Pancreas (tissue), 10 donors: Measurements from ENCODE around the gene ZNF770. TPM values are rescaled to one million over a fixed set of nuclear protein-coding genes. Genes with fewer than 3 reads are reported as not detected.

Experiments
- ATAC-seq, 4 donors: fragments of 200-7000 bp; cut with Tn5 transposase; one replicate each; pipeline versions ENCODE4 v1.8.0 to v1.9.1; 2020; ENCODE audit warnings: mild to moderate bottlenecking in 4 of 4, moderate library complexity in 4 of 4
- DNase-seq, 6 donors: peaks; one replicate each; pipeline ENCODE4 v3.0.0-alpha.2; 2020
- FAIRE-seq: peaks from 2 replicates; lab custom pipeline; 2012; peaks lifted over from hg19 to GRCh38; lab: Jason Lieb, UNC
- H3K27ac ChIP-seq, 4 donors: fragments of 200-600 bp; sonication (generic); 1 replicate in 3 of 4; 2 replicates in 1 of 4; pipeline versions ENCODE4 v1.5.0 to v1.8.0; 2020
- H3K27me3 ChIP-seq, 4 donors: fragments of 200-600 bp; one replicate each; pipeline ENCODE4 v1.8.0; 2021
- H3K36me3 ChIP-seq, 3 donors: fragments of 200-600 bp; sonication (generic) in 1 of 3; one replicate each; pipeline versions ENCODE4 v1.5.0 to v1.8.0; 2020 to 2021
- H3K4me1 ChIP-seq, 3 donors: fragments of 200-600 bp; one replicate each; pipeline ENCODE4 v1.8.0; 2021
- H3K4me3 ChIP-seq, 4 donors: fragments of 200-600 bp; sonication (generic) in 2 of 4; one replicate each; pipeline versions ENCODE4 v1.5.0 to v1.8.0; 2020 to 2021
- H3K9me3 ChIP-seq, 4 donors: fragments of 200-600 bp; one replicate each; pipeline ENCODE4 v1.8.0; 2021
- WGBS, 2 donors: extraction: QIAGEN DNeasy Blood & Tissue Kit; methylation state at CpG; one replicate each; pipeline ENCODE4 v1.1.7; 2013; 5-methylcytosine and 5-hydroxymethylcytosine counted together
- intact Hi-C, 3 donors: fragments of 100-400 bp; cut with DNase I; formaldehyde crosslinking; loops; one replicate each; pipeline versions ENCODE4 v1.11.1 to v1.14.2; 2022
- polyA plus RNA-seq, 2 donors: library from polyadenylated mRNA; stranded (reverse); fragments of 200-250 nt; gene quantifications; one replicate each; pipeline ENCODE4 v1.2.3, GENCODE V29; 2013
- total RNA-seq, 6 donors: library from RNA; stranded (reverse); fragmentation: NEBNext Ultra II Directional in 4 of 6; extraction: Animal tissue kit (Norgen Biotek cat#: 25700) in 4 of 6; gene quantifications; one replicate each; pipeline versions ENCODE4 v1.2.1 to v1.2.4, GENCODE V29; 2021 to 2023
- TF ChIP-seq, protein P1 (sequence below), 4 donors: fragments of 200-600 bp; sonication (generic) in 3 of 4; IDR thresholded peaks; one replicate each; pipeline versions ENCODE4 v1.5.0 to v1.8.0; 2021; ENCODE audit warnings: antibody characterized with exemption in 4 of 4
- donor health status: healthy with polysubstance abuse.
- donor health status: DM: no; HTN: no; CAD: no; lungs with moderate emphysema.
- donor health status: DM: no; HTN: no; CAD: no.
- donor health status: control.
- donor health status: control.
- donor health status: Bipolar disorder and iron deficiency.
- donor health status: DM: yes; HTN: yes; CAD: no.
- donor health status: DM: no; HTN: no; CAD: no.
- donor health status: DM: no; HTN: no; CAD: no.
- donor health status: DM: yes; HTN: yes; CAD: no.

The ZNF770 gene
- total and polyA plus RNA-seq, 8 donors = 4.8 to 22.6 (median 14.2) TPM

DNA sequence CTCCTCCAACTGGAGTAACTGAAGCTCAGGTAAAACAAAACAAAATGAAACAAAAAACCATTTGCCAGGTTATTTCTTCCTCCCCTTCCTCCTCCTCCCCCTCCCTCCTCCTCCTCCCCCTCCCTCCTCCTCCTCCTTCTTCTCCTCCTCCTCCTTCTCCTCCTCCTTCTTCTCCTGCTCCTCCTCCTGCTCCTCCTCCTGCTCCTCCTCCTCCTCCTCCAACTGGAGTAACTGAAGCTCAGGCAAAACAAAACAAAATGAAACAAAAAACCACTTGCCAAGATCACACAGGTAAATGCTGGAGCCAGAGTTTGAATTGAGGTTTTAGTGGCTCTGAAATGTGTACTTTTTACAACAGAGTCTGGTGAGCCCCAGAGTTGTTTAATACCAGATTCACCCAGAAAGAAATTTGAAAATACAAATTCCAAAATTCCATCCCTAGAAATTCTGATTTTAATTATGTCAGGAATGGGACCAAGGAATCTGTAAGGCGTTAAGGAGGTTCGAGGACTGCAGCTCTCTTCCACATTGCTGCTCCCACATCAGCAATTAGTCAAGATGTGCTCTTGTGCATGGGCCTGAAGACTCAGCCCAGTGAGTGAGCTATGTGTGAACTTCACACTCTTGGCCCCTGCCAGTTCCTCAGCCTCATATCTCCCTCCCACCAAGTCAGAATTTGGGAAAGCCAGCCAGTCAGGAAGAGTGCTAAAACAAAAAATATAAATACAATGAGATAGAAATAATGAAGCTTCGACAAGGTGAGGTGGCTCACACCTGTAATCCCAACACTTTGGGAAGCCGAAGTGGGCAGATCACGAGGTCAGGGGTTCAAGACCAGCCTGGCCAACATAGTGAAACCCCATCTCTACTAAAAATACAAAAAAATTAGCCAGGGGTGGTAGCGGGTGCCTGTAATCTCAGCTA lies 31.6 kb upstream of the ZNF770 start:
- Histone ChIP-seq H3K4me3 (no peak overlapping the region), H3K27ac (no peak overlapping the region), H3K9me3 (no peaks in the 10 kb centered on the region), H3K36me3 (no peaks in the 10 kb centered on the region), H3K27me3 (no peaks in the 10 kb centered on the region), H3K4me1 (no peaks in the 10 kb centered on the region)
- peak in 3 of 4 donors; percentile 25 to 69 (median 41) for ATAC-seq
- 81 to 89% methylated on average over 6 of the region's 6 CpGs for WGBS, 2 donors
- DNase-seq = peak in 2 of 6 donors; percentile 4 to 22
- TF ChIP-seq, protein P1, sequence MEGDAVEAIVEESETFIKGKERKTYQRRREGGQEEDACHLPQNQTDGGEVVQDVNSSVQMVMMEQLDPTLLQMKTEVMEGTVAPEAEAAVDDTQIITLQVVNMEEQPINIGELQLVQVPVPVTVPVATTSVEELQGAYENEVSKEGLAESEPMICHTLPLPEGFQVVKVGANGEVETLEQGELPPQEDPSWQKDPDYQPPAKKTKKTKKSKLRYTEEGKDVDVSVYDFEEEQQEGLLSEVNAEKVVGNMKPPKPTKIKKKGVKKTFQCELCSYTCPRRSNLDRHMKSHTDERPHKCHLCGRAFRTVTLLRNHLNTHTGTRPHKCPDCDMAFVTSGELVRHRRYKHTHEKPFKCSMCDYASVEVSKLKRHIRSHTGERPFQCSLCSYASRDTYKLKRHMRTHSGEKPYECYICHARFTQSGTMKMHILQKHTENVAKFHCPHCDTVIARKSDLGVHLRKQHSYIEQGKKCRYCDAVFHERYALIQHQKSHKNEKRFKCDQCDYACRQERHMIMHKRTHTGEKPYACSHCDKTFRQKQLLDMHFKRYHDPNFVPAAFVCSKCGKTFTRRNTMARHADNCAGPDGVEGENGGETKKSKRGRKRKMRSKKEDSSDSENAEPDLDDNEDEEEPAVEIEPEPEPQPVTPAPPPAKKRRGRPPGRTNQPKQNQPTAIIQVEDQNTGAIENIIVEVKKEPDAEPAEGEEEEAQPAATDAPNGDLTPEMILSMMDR (IDR thresholded peaks at IDR 0.05) = no peak
- no peak for FAIRE-seq
- intact Hi-C loops = no loop called here

DNA sequence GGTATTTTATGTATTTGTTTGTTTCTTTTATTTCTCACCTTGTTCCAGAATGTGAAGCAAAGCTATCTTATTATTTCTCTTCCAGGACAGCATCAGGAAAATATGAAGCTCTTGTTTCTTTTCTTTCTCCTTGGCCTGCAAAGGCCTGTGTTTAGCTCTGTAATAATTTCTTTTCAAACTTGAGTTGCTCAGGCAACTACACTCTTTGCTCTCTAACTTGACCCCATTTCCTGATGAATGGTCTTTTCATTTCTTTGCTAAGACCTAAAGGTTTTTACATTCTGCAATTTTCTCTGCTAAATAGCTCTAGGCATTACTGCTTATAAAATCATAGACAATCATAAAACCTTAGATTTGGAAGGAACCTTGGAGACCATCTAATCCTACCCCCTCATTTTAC lies 26.2 kb upstream of the ZNF770 start:
- Histone ChIP-seq H3K4me1 (no peaks in the 10 kb centered on the region), H3K9me3 (no peaks in the 10 kb centered on the region), H3K4me3 (no peak overlapping the region), H3K36me3 (no peaks in the 10 kb centered on the region), H3K27me3 (no peaks in the 10 kb centered on the region), H3K27ac (no peak overlapping the region)
- no peak for FAIRE-seq
- DNase-seq = no peak
- TF ChIP-seq, protein P1 (IDR thresholded peaks at IDR 0.05) = no peak
- no peak for ATAC-seq
- intact Hi-C loops = no loop called here

DNA sequence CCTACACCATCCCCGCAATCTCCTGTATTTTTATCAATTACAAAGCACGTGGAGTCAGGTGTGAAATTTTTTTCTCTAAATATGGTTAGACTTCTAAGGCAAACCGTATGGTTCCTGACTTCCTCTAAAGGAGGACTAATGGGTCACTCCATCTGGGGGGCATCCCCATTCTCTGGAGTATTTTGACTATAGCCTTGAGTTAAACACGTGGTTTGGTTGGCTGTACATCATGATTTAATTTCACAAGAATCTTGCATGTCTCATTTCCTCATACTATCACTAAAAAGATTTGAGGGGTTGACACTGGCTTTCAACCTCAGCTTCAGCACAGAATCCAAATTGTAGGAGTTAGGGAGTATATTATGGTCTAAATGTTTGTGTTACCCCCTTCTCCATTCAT lies 25.3 kb upstream of the ZNF770 start:
- DNase-seq (no peak), FAIRE-seq (no peak), ATAC-seq (no peak)
- no peaks in the 10 kb centered on the region for H3K4me1 ChIP-seq
- no peaks in the 10 kb centered on the region for H3K27me3 ChIP-seq
- no peaks in the 10 kb centered on the region for H3K9me3 ChIP-seq
- 67 to 68% methylated on average over 4 of the region's 4 CpGs for WGBS, 2 donors
- TF ChIP-seq, protein P1 (IDR thresholded peaks at IDR 0.05) = no peak
- intact Hi-C loops = no loop called here
- no peak overlapping the region for H3K4me3 ChIP-seq
- H3K27ac ChIP-seq = no peak overlapping the region
- no peaks in the 10 kb centered on the region for H3K36me3 ChIP-seq

DNA sequence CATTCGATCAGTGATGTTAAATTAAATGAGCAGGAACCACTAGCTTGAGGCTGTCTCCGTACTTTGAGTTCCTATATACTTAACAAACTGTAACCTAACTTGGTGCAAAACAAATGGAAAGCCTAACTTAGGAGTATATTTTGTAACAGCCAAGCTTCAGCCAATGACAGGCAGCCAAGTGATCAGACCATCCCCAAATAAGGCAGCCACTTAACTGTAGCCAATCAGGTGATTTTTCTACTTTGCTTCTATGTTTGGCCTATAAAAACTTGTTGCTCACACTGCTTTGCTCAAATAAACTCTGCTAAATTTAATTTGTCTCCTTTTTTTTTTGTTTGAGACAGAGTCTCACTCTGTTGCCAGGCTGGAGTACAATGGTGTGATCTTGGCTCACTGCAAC lies 19.3 kb upstream of the ZNF770 start:
- ATAC-seq (no peak), FAIRE-seq (no peak)
- WGBS, 2 donors = 78 to 84% methylated on average over 2 of the region's 2 CpGs

More for the DNA sequence above, 19.3 kb upstream of the ZNF770 start:
- Histone ChIP-seq H3K27ac (no peak overlapping the region), H3K4me3 (no peak overlapping the region), H3K27me3 (no peaks in the 10 kb centered on the region), H3K36me3 (no peaks in the 10 kb centered on the region), H3K4me1 (peaks cover 0 to 6% (median 0%) of the 10 kb centered on the region in 3 donors), H3K9me3 (no peaks in the 10 kb centered on the region)
- intact Hi-C loops = no loop called here
- DNase-seq = no peak
- TF ChIP-seq, protein P1 (IDR thresholded peaks at IDR 0.05) = no peak
